H1 (cell line): ENCODE data around the gene GRIK1. TPM values are rescaled to one million over a fixed set of nuclear protein-coding genes. Genes with fewer than 3 reads are reported as not detected.

Experiments used
- BACH1 ChIP-seq: IDR thresholded peaks from 2 replicates; pipeline ENCODE4 v1.6.1; 2012; ENCODE audit warnings: low read length, improper control_type of control experiment
- BCL11A ChIP-seq, 2 experiments: IDR thresholded peaks; one replicate each; pipeline ENCODE4 v1.6.1; 2011; ENCODE audit warnings: low read depth in 2 of 2, low read length in 2 of 2, mild to moderate bottlenecking in 2 of 2
- CBX8 ChIP-seq: fragments of 300-800, 300-1000 bp; sonication (generic); IDR thresholded peaks from 2 replicates; pipeline ENCODE4 v1.7.1; 2016; ENCODE audit warnings: low read depth, low read length, borderline replicate concordance
- CHD7 ChIP-seq: fragments of 300-600 bp; sonication (generic); IDR thresholded peaks from 2 replicates; pipeline ENCODE4 v1.7.1; 2012; ENCODE audit warnings: low read length, moderate library complexity, mild to moderate bottlenecking, inconsistent platforms; ENCODE audit not compliant: insufficient replicate concordance
- EP300 ChIP-seq, 2 experiments: IDR thresholded peaks; 1 replicate in 1 of 2; 2 replicates in 1 of 2; pipeline ENCODE4 v1.6.1; 2011 to 2012; ENCODE audit warnings: low read depth in 2 of 2, low read length in 2 of 2, mild to moderate bottlenecking in 2 of 2, borderline replicate concordance in 1 of 2, inconsistent platforms in 1 of 2, moderate library complexity in 1 of 2
- HDAC6 ChIP-seq: IDR thresholded peaks from one replicate; pipeline ENCODE4 v1.7.1; 2012; ENCODE audit warnings: low read depth, mild to moderate bottlenecking, inconsistent platforms, low read length, moderate library complexity
- JUN ChIP-seq: IDR thresholded peaks from 2 replicates; pipeline ENCODE4 v1.6.1; 2011; ENCODE audit warnings: low read depth, mild to moderate bottlenecking, improper control_type of control experiment, low read length
- MAX ChIP-seq: IDR thresholded peaks from 2 replicates; pipeline ENCODE4 v1.6.1; 2012; ENCODE audit warnings: inconsistent platforms
- POU5F1 ChIP-seq: IDR thresholded peaks from 2 replicates; pipeline ENCODE4 v1.6.1; 2011; ENCODE audit warnings: low read depth, mild to moderate bottlenecking, low read length, moderate library complexity
- RBBP5 ChIP-seq: IDR thresholded peaks from 2 replicates; pipeline ENCODE4 v1.7.1; 2012; ENCODE audit warnings: low read depth, mild to moderate bottlenecking, inconsistent platforms, low read length, moderate library complexity, borderline replicate concordance
- SIN3A ChIP-seq, 2 experiments: IDR thresholded peaks in 1 of 2; conservative IDR thresholded peaks in 1 of 2; 2 replicates each; pipeline ENCODE4 v1.6.1; 2011 to 2012; ENCODE audit warnings: low read length in 2 of 2, improper control_type of control experiment in 1 of 2, low read depth in 1 of 2, mild to moderate bottlenecking in 1 of 2
- YY1 ChIP-seq: IDR thresholded peaks from 2 replicates; pipeline ENCODE4 v1.6.1; 2011; ENCODE audit warnings: low read depth, mild to moderate bottlenecking, low read length
- polyA plus RNA-seq, 7 experiments: library from polyadenylated mRNA; depleted of rRNA in 3 of 7; stranded (reverse) in 5 of 7; unstranded in 2 of 7; fragments of >200 nt in 5 of 7; fragments of 200-250 nt in 2 of 7; gene quantifications; 1 replicate in 5 of 7; 2 replicates in 1 of 7; 4 replicates in 1 of 7; pipeline versions ENCODE4 v1.2.1 to v1.2.3, GENCODE V29; 2011 to 2013; ENCODE audit warnings: missing spikeins in 2 of 7, mixed read lengths in 2 of 7
- total RNA-seq: library from RNA; stranded (reverse); fragmentation: NEBNext Ultra II Directional; extraction: Animal tissue kit (Norgen Biotek cat#: 25700); gene quantifications from 2 replicates; pipeline ENCODE4 v1.2.1, GENCODE V29; 2021

The GRIK1 gene
- total and polyA plus RNA-seq, 2 of the 8 experiments (the other 6 are each of a cell fraction or from before 2014, with no cell fraction given): 0.11 to 0.32 TPM

GRCh38 chr21:29825936-29826335, 113.9 kb downstream of the GRIK1 start (continued):
- no peak for TF ChIP-seq CHD7
- no peak for TF ChIP-seq EP300 (IDR thresholded peaks at IDR 0.05; ENCODE audit: borderline replicate concordance in 1 of 2, low read depth in 2 of 2, low read length in 2 of 2)
- TF ChIP-seq JUN: no peak
- no peak for TF ChIP-seq CBX8
- TF ChIP-seq YY1: no peak
- TF ChIP-seq BACH1: no peak
- TF ChIP-seq BCL11A (IDR thresholded peaks at IDR 0.05; ENCODE audit: low read depth in 2 of 2, low read length in 2 of 2): no peak
- TF ChIP-seq HDAC6: no peak
- no peak for TF ChIP-seq POU5F1
- no peak for TF ChIP-seq SIN3A (conservative IDR thresholded peaks at IDR 0.05 in 1 of 2, IDR thresholded peaks at IDR 0.05 in 1 of 2; ENCODE audit: low read depth in 1 of 2, low read length in 2 of 2)
- no peak for TF ChIP-seq MAX
- TF ChIP-seq RBBP5: no peak
